Liver (tissue), 9 donors: Measurements from ENCODE around the gene PTPN6. TPM values are rescaled to one million over a fixed set of nuclear protein-coding genes. Genes with fewer than 3 reads are reported as not detected.

Experiments
- DNase-seq: peaks from one replicate; pipeline ENCODE4 v3.0.0-alpha.2; 2017; ENCODE audit warnings: low spot score
- H3K27ac ChIP-seq, 2 donors: one replicate each; pipeline ENCODE4 v1.7.0; 2013; ENCODE audit warnings: inconsistent platforms in 2 of 2, low read length in 2 of 2, control low read depth in 1 of 2, low read depth in 1 of 2, mild to moderate bottlenecking in 1 of 2
- H3K27me3 ChIP-seq, 4 donors: one replicate each; pipeline versions ENCODE4 v1.6.1 to v1.7.0; 2013; ENCODE audit warnings: low read length in 3 of 4, inconsistent platforms in 1 of 4, mild to moderate bottlenecking in 1 of 4, moderate library complexity in 1 of 4; ENCODE audit not compliant: control insufficient read depth in 4 of 4, insufficient read depth in 4 of 4
- H3K36me3 ChIP-seq, 4 donors: one replicate each; pipeline versions ENCODE4 v1.6.1 to v1.7.0; 2013; ENCODE audit warnings: low read length in 3 of 4, mild to moderate bottlenecking in 3 of 4, low read depth in 1 of 4, moderate library complexity in 1 of 4; ENCODE audit not compliant: control insufficient read depth in 4 of 4, insufficient read depth in 3 of 4
- H3K4me1 ChIP-seq, 4 donors: one replicate each; pipeline versions ENCODE4 v1.6.1 to v1.7.0; 2013; ENCODE audit warnings: low read length in 3 of 4, mild to moderate bottlenecking in 3 of 4, moderate library complexity in 1 of 4; ENCODE audit not compliant: control insufficient read depth in 4 of 4, insufficient read depth in 4 of 4
- H3K4me3 ChIP-seq, 3 donors: one replicate each; pipeline versions ENCODE4 v1.6.1 to v1.7.0; 2013; ENCODE audit warnings: low read length in 3 of 3, control low read depth in 1 of 3, low read depth in 1 of 3, mild to moderate bottlenecking in 1 of 3
- H3K9ac ChIP-seq, 2 donors: one replicate each; pipeline ENCODE4 v1.7.0; 2013; ENCODE audit warnings: low read length in 2 of 2, mild to moderate bottlenecking in 2 of 2, moderate library complexity in 2 of 2, control low read depth in 1 of 2, low read depth in 1 of 2
- H3K9me3 ChIP-seq, 4 donors: one replicate each; pipeline versions ENCODE4 v1.6.1 to v1.7.0; 2013; ENCODE audit warnings: low read length in 3 of 4; ENCODE audit not compliant: control insufficient read depth in 4 of 4
- CTCF ChIP-seq: fragments of 150-350 bp; IDR thresholded peaks from 2 replicates; pipeline ENCODE4 v1.5.1; 2017; ENCODE audit warnings: improper control_type of control experiment, low read depth, low read length; ENCODE audit not compliant: missing input control
- EGR1 ChIP-seq, 2 donors: IDR thresholded peaks; 2 replicates each; pipeline ENCODE4 v1.6.1; 2016 to 2018; ENCODE audit warnings: antibody characterized with exemption in 2 of 2, low read depth in 2 of 2
- HNF4A ChIP-seq, 2 donors: conservative IDR thresholded peaks; 2 replicates each; pipeline ENCODE4 v1.6.1; 2016; ENCODE audit warnings: antibody characterized with exemption in 2 of 2, mild to moderate bottlenecking in 2 of 2
- JUND ChIP-seq, 2 donors: IDR thresholded peaks; 2 replicates each; pipeline ENCODE4 v1.6.1; 2016; ENCODE audit warnings: antibody characterized with exemption in 2 of 2
- REST ChIP-seq: IDR thresholded peaks from 2 replicates; pipeline ENCODE4 v1.6.1; 2016; ENCODE audit warnings: antibody characterized with exemption, mild to moderate bottlenecking
- SP1 ChIP-seq: IDR thresholded peaks from 2 replicates; pipeline ENCODE4 v1.6.1; 2018; ENCODE audit warnings: antibody characterized with exemption, mild to moderate bottlenecking
- WGBS: extraction: QIAGEN DNeasy Blood & Tissue Kit; methylation state at CpG from one replicate; pipeline ENCODE4 v1.1.7; 2013; 5-methylcytosine and 5-hydroxymethylcytosine counted together
- polyA plus RNA-seq, 2 donors: library from polyadenylated mRNA; stranded (reverse) in 1 of 2; unstranded in 1 of 2; fragments of 200-250 nt in 1 of 2; fragments of >200 nt in 1 of 2; fragmentation: Nextera tagmentation in 1 of 2; extraction: Ambion mirVana in 1 of 2; gene quantifications; one replicate each; pipeline versions ENCODE4 v1.2.1 to v1.2.3, GENCODE V29; 2013 to 2015
- total RNA-seq, 2 donors: library from RNA; depleted of rRNA; stranded (reverse); fragments of >200 nt; gene quantifications; one replicate each; pipeline ENCODE4 v1.2.3, GENCODE V29; 2014
- donor health status: healthy.
- donor health status: healthy.
- donor health status: healthy.
- donor health status: healthy.
- donor health status: healthy.

PTPN6 gene
- total and polyA plus RNA-seq, 4 donors, result 15.2 to 41.0 (median 19.6) TPM

- 93% methylated on average over 26 of the region's 26 CpGs for WGBS
- Histone ChIP-seq H3K9me3 (no peaks in the 10 kb centered on the region), H3K27ac (peak overlapping the region; percentile 56 to 87), H3K9ac (no peak overlapping the region), H3K27me3 (no peaks in the 10 kb centered on the region), H3K4me1 (peaks cover 0 to 36% (median 14%) of the 10 kb centered on the region in 4 donors), H3K36me3 (peaks cover 0 to 3% (median 2%) of the 10 kb centered on the region in 4 donors), H3K4me3 (no peak overlapping the region)
- DNase-seq, result no peak
- no peak for TF ChIP-seq SP1
- TF ChIP-seq REST, result no peak
- no peak for TF ChIP-seq CTCF
- TF ChIP-seq JUND (IDR thresholded peaks at IDR 0.05), result no peak
- no peak for TF ChIP-seq EGR1 (IDR thresholded peaks at IDR 0.05; ENCODE audit: low read depth in 2 of 2)
- no peak for TF ChIP-seq HNF4A (conservative IDR thresholded peaks at IDR 0.05)
Measured at GRCh38 chr12:6959805-6960592, 8.8 kb downstream of the PTPN6 start.

- H3K36me3 ChIP-seq, result peaks cover 0 to 8% (median 4%) of the 10 kb centered on the region in 4 donors
Measured at GRCh38 chr12:6960593-6961277, 9.6 kb downstream of the PTPN6 start.

More at GRCh38 chr12:6960593-6961277, 9.6 kb downstream of the PTPN6 start:
- no peak overlapping the region for H3K4me3 ChIP-seq
- no peak for DNase-seq
- peaks cover 2 to 40% (median 17%) of the 10 kb centered on the region in 4 donors for H3K4me1 ChIP-seq
- peak overlapping the region; percentile 42 to 87 for H3K27ac ChIP-seq
- H3K27me3 ChIP-seq, result no peaks in the 10 kb centered on the region
- TF ChIP-seq CTCF (peak; percentile 6), SP1 (no peak)
- no peak overlapping the region for H3K9ac ChIP-seq
- no peaks in the 10 kb centered on the region for H3K9me3 ChIP-seq
- WGBS, result 82% methylated on average over 13 of the region's 13 CpGs
